ENCODE measurements around the gene BABAM2.

BABAM2 gene

GRCh38 chr2:27889774-27890145 lies 769 bp upstream of the BABAM2 start:
- H3K27me3 Mint-ChIP-seq = no peaks in the 10 kb centered on the region
- peaks cover 59% of the 10 kb centered on the region for H3K4me1 Mint-ChIP-seq
- ATAC-seq (no peak), DNase-seq (no peak)
- H3K27ac Mint-ChIP-seq = peak overlapping the region; percentile 99 to 100
- H3K4me3 Mint-ChIP-seq = peak overlapping the region; percentile 89 to 96
- H3K9me3 Mint-ChIP-seq = no peaks in the 10 kb centered on the region

DNA sequence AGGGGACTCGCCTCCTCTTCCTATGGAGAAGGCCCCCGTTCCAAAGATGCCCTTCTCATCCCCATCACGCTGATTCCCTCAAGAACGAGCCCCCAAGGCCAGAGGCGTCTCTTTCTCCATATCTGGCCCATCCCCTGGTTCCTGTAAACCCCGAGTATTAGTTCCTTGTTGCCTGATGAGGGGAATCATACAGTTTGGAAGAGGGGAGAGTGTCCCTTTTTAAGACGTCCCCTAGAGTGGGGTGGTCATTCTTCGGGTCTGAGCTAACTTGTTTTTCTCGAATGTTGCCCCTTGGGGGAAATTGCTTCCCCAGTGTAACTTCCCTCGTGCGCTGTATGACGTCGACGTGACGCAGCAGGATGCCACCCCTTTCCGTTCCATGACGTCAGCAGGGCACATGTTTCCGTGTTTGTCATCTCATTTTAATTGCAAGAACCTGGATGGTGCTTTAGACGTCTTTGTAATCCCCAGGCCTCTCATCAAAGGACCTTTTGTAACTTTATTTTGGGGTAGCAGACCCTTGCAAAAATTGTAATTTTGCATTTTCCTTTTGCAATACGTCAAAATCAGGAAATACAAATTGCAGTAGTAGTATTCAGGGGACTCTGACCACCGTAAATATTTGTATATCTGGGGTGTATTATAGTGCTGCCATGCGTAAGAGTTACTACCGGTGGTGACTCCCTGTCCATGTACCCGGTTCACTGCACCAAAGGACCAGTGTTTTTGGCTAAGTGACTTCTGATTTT lies 569 bp downstream of the BABAM2 start:
- Mint-ChIP-seq H3K4me3 (peak overlapping the region; percentile 89 to 96), H3K27me3 (no peaks in the 10 kb centered on the region), H3K9me3 (no peaks in the 10 kb centered on the region), H3K4me1 (peaks cover 73% of the 10 kb centered on the region), H3K27ac (peak overlapping the region; percentile 99)
- ATAC-seq (peak; percentile 59), DNase-seq (peak; percentile 76 to 87)

GRCh38 chr2:27891673-27892105 lies 1.2 kb downstream of the BABAM2 start:
- ATAC-seq (no peak), DNase-seq (no peak)
- Mint-ChIP-seq H3K4me3 (peak overlapping the region; percentile 89 to 96), H3K9me3 (no peaks in the 10 kb centered on the region), H3K27ac (peak overlapping the region; percentile 99), H3K27me3 (no peaks in the 10 kb centered on the region), H3K4me1 (peaks cover 78% of the 10 kb centered on the region)

GRCh38 chr2:27893006-27893405 lies 2.5 kb downstream of the BABAM2 start:
- H3K9me3 Mint-ChIP-seq = no peaks in the 10 kb centered on the region
- peaks cover 91% of the 10 kb centered on the region for H3K4me1 Mint-ChIP-seq
- no peak for ATAC-seq
- DNase-seq = no peak
- peak overlapping the region; percentile 1 to 96 for H3K4me3 Mint-ChIP-seq
- H3K27me3 Mint-ChIP-seq = no peaks in the 10 kb centered on the region
- H3K27ac Mint-ChIP-seq = no peak overlapping the region

DNA sequence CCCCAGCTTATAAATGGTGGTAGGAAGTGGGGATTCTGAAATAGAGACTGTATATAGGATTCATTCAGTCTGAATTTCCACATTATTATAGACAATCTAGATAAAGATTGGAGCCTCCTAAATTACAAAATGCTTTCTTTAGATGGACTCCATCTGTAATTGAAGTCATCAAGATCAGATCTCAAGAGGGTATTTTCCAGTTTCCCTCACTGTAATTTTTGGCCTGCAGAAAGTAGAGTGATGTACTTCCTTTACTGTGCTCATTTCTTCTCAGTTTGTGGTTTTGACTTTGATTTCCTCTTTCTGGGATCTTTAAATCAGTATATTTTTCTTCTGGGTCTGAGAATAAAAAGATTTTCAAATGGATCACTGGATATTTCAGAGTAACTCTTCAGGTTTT lies 7.2 kb downstream of the BABAM2 start:
- Mint-ChIP-seq H3K4me1 (peaks cover 91% of the 10 kb centered on the region), H3K9me3 (no peaks in the 10 kb centered on the region), H3K27ac (no peak overlapping the region), H3K4me3 (peak overlapping the region in 1 of 2 donors; percentile 44), H3K27me3 (no peaks in the 10 kb centered on the region)
- no peak for ATAC-seq
- DNase-seq = no peak

- Mint-ChIP-seq H3K9me3 (peaks cover 0 to 7% of the 10 kb centered on the region in 2 donors), H3K27me3 (no peaks in the 10 kb centered on the region), H3K27ac (peak overlapping the region in 1 of 2 donors; percentile 75), H3K4me1 (peaks cover 86% of the 10 kb centered on the region), H3K4me3 (peak overlapping the region; percentile 20 to 60)
- ATAC-seq (peak; percentile 65), DNase-seq (no peak)
These were observed 10.7 kb downstream of the BABAM2 start for GRCh38 chr2:27901234-27901633.

DNA sequence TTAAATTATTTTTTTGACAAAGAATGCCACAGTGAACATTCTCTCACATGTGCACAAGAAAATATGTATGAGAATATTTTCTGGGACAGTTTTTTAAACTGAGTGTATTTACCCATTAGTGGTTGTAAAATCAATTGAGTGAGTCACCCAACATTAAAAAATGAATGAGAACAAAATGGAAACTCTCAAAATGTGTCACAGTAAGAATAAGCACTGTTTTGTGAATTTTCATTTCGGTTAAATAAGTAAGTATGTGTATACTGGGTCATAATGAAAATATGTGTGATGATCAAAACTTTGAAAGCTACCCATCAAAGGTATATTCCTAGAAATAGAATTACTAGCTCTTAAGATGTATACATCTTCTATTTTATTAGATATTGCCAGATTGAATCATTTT lies 11.6 kb downstream of the BABAM2 start:
- peak; percentile 91 for ATAC-seq
- peak overlapping the region; percentile 75 to 83 for H3K27ac Mint-ChIP-seq
- H3K27me3 Mint-ChIP-seq = no peaks in the 10 kb centered on the region
- H3K4me3 Mint-ChIP-seq = peak overlapping the region; percentile 56 to 60
- peaks cover 86% of the 10 kb centered on the region for H3K4me1 Mint-ChIP-seq
- peaks cover 0 to 7% of the 10 kb centered on the region in 2 donors for H3K9me3 Mint-ChIP-seq
- no peak for DNase-seq

DNA sequence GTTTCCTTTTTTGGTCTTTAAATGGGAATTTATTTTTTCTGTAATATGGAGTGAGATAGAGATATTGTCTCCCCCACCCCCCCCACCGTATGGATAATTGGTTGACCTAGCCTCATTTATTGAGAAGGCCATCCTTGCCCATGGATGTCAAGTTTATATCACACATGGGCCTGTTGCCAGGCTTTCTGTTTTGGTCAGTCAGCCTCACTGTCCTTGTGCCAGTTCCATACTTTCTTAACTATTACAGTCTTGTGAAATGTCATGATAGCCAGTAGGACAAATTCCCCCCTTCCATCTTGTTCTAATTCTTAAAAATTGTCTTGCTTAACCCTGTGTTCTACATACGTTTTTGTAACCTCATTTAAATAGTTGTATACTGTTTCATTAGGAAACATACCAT lies 12.5 kb downstream of the BABAM2 start:
- Mint-ChIP-seq H3K4me3 (peak overlapping the region in 1 of 2 donors; percentile 30), H3K9me3 (peaks cover 0 to 7% of the 10 kb centered on the region in 2 donors), H3K27ac (peak overlapping the region in 1 of 2 donors; percentile 77), H3K4me1 (peaks cover 85% of the 10 kb centered on the region), H3K27me3 (no peaks in the 10 kb centered on the region)
- ATAC-seq (no peak), DNase-seq (no peak)

- H3K4me1 Mint-ChIP-seq = peaks cover 83% of the 10 kb centered on the region
- peak; percentile 61 for ATAC-seq
These were observed 13.3 kb downstream of the BABAM2 start for GRCh38 chr2:27903649-27904404.

DNA sequence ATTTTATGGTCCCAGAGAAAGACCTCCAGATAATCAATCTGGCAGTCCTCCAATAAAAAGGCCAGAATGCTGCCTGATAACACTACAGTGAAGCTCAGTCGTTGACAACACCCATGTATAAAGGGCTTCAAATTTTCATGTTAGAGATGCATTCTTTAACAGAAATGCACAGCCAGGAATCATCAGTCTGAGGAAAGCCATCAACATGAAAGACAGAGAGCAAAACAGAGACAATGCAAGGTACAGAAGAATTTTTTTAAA lies 13.8 kb downstream of the BABAM2 start:
- ATAC-seq (no peak), DNase-seq (no peak)
- no peak overlapping the region for H3K27ac Mint-ChIP-seq
- no peaks in the 10 kb centered on the region for H3K27me3 Mint-ChIP-seq
- H3K9me3 Mint-ChIP-seq = peaks cover 0 to 7% of the 10 kb centered on the region in 2 donors
- H3K4me1 Mint-ChIP-seq = peaks cover 82% of the 10 kb centered on the region
- H3K4me3 Mint-ChIP-seq = no peak overlapping the region

More at GRCh38 chr2:27903649-27904404, 13.3 kb downstream of the BABAM2 start:
- H3K4me3 Mint-ChIP-seq = no peak overlapping the region
- H3K27me3 Mint-ChIP-seq = no peaks in the 10 kb centered on the region
- H3K9me3 Mint-ChIP-seq = peaks cover 0 to 7% of the 10 kb centered on the region in 2 donors
- peak overlapping the region in 1 of 2 donors; percentile 85 for H3K27ac Mint-ChIP-seq
- no peak for DNase-seq

GRCh38 chr2:27906074-27906473 lies 15.5 kb downstream of the BABAM2 start:
- H3K4me3 Mint-ChIP-seq = no peak overlapping the region
- peaks cover 0 to 7% of the 10 kb centered on the region in 2 donors for H3K9me3 Mint-ChIP-seq
- H3K4me1 Mint-ChIP-seq = peaks cover 73% of the 10 kb centered on the region
- no peak for ATAC-seq
- no peak for DNase-seq
- no peaks in the 10 kb centered on the region for H3K27me3 Mint-ChIP-seq
- no peak overlapping the region for H3K27ac Mint-ChIP-seq

- Mint-ChIP-seq H3K27ac (no peak overlapping the region), H3K27me3 (no peaks in the 10 kb centered on the region), H3K4me1 (peaks cover 63% of the 10 kb centered on the region), H3K9me3 (peaks cover 0 to 7% of the 10 kb centered on the region in 2 donors), H3K4me3 (peak overlapping the region in 1 of 2 donors; percentile 3)
- peak; percentile 84 for ATAC-seq
- DNase-seq = no peak
These were observed 17.0 kb downstream of the BABAM2 start for GRCh38 chr2:27907547-27907946.

GRCh38 chr2:27909901-27910300 lies 19.4 kb downstream of the BABAM2 start:
- Mint-ChIP-seq H3K27me3 (no peaks in the 10 kb centered on the region), H3K9me3 (no peaks in the 10 kb centered on the region), H3K4me3 (no peak overlapping the region), H3K4me1 (peaks cover 47% of the 10 kb centered on the region), H3K27ac (no peak overlapping the region)
- ATAC-seq = no peak
- no peak for DNase-seq

- H3K27me3 Mint-ChIP-seq = no peaks in the 10 kb centered on the region
- no peak overlapping the region for H3K27ac Mint-ChIP-seq
- no peak for DNase-seq
- no peak for ATAC-seq
- peaks cover 31% of the 10 kb centered on the region for H3K4me1 Mint-ChIP-seq
- no peak overlapping the region for H3K4me3 Mint-ChIP-seq
- H3K9me3 Mint-ChIP-seq = no peaks in the 10 kb centered on the region
These were observed 21.1 kb downstream of the BABAM2 start for GRCh38 chr2:27911458-27912210.

- Mint-ChIP-seq H3K4me3 (no peak overlapping the region), H3K9me3 (no peaks in the 10 kb centered on the region), H3K4me1 (peaks cover 22% of the 10 kb centered on the region), H3K27ac (no peak overlapping the region), H3K27me3 (no peaks in the 10 kb centered on the region)
- no peak for ATAC-seq
- DNase-seq = no peak
These were observed 22.0 kb downstream of the BABAM2 start for GRCh38 chr2:27912512-27912911.

All from stimulated activated naive CD8-positive, alpha-beta T cell treated with anti-CD3 and anti-CD28 coated beads, Interleukin-15, amount 100 ng/mL, for 72 hours (primary cell).